H1 (cell line): ENCODE results near the gene ANXA4. TPM values are rescaled to one million over a fixed set of nuclear protein-coding genes. Genes with fewer than 3 reads are reported as not detected.

Experiments used
- CTCF ChIA-PET: fragments of 300-600 bp; sonication (Branson Sonifier 250); formaldehyde crosslinking; loops from one replicate; lab custom pipeline; 2021; ENCODE audit not compliant: partially characterized antibody; lab: Charles Lee
- POLR2A ChIA-PET: fragments of 300-600 bp; sonication (Branson Sonifier 250); formaldehyde crosslinking; loops from one replicate; lab custom pipeline; 2021; ENCODE audit warnings: inconsistent platforms; ENCODE audit not compliant: partially characterized antibody; lab: Charles Lee
- DNase-seq, 2 experiments: peaks; one replicate each; pipeline versions ENCODE4 v3.0.0 to v3.0.0-alpha.2; 2010 to 2022; ENCODE audit warnings: low spot score in 2 of 2, low read depth in 1 of 2, mixed read lengths in 1 of 2
- FAIRE-seq: peaks from 2 replicates; lab custom pipeline; 2011; peaks lifted over from hg19 to GRCh38; lab: Jason Lieb, UNC
- H2AFZ ChIP-seq: 2 replicates; pipeline ENCODE4 v1.8.1; 2012; ENCODE audit warnings: low read length, inconsistent platforms
- H2AK5ac ChIP-seq: 2 replicates; pipeline ENCODE4 v1.6.1; 2013; ENCODE audit warnings: low read depth, low read length
- H2BK120ac ChIP-seq: replicated peaks from 2 replicates; pipeline ENCODE3; 2013; ENCODE audit warnings: low read depth, low read length, inconsistent platforms
- H2BK12ac ChIP-seq: 2 replicates; pipeline ENCODE4 v1.6.1; 2013; ENCODE audit warnings: low read depth, low read length
- H2BK15ac ChIP-seq: 2 replicates; pipeline ENCODE4 v1.6.1; 2013; ENCODE audit warnings: low read length
- H2BK20ac ChIP-seq: 2 replicates; pipeline ENCODE4 v1.6.1; 2013; ENCODE audit warnings: low read length
- H2BK5ac ChIP-seq: 2 replicates; pipeline ENCODE4 v1.6.1; 2013; ENCODE audit warnings: low read depth, low read length
- H3K14ac ChIP-seq: 2 replicates; pipeline ENCODE4 v1.6.1; 2013; ENCODE audit warnings: inconsistent platforms; ENCODE audit not compliant: insufficient read length
- H3K18ac ChIP-seq: 2 replicates; pipeline ENCODE4 v1.6.1; 2013; ENCODE audit warnings: low read length; ENCODE audit errors: extremely low read depth
- H3K23ac ChIP-seq: 2 replicates; pipeline ENCODE4 v1.6.1; 2013; ENCODE audit warnings: inconsistent platforms; ENCODE audit not compliant: insufficient read length
- H3K23me2 ChIP-seq: 2 replicates; pipeline ENCODE4 v1.6.1; 2013; ENCODE audit warnings: low read depth, low read length
- H3K27ac ChIP-seq: 2 replicates; pipeline ENCODE4 v1.6.1; 2011; ENCODE audit warnings: low read depth, low read length, inconsistent platforms
- H3K27me3 ChIP-seq, 4 experiments: replicated peaks in 1 of 4; 1 replicate in 1 of 4; 2 replicates in 3 of 4; pipeline versions ENCODE4 v1.6.1 to v1.8.1; 2011 to 2013; ENCODE audit warnings: low read length in 3 of 4, mild to moderate bottlenecking in 3 of 4, inconsistent platforms in 2 of 4, mixed read lengths in 2 of 4, moderate library complexity in 1 of 4; ENCODE audit not compliant: control insufficient read depth in 3 of 4, insufficient read depth in 3 of 4; ENCODE audit errors: extremely low read depth in 1 of 4
- H3K36me3 ChIP-seq, 4 experiments: 2 replicates each; pipeline versions ENCODE4 v1.6.1 to v1.8.1; 2011 to 2013; ENCODE audit warnings: mild to moderate bottlenecking in 4 of 4, low read length in 3 of 4, moderate library complexity in 2 of 4, control low read depth in 1 of 4, inconsistent platforms in 1 of 4; ENCODE audit not compliant: insufficient read depth in 4 of 4, control insufficient read depth in 2 of 4
- H3K4ac ChIP-seq: replicated peaks from 2 replicates; pipeline ENCODE3; 2013; ENCODE audit warnings: low read length, low read depth, mixed read lengths, inconsistent platforms; ENCODE audit not compliant: insufficient read length
- H3K4me1 ChIP-seq, 4 experiments: replicated peaks in 1 of 4; 1 replicate in 1 of 4; 2 replicates in 3 of 4; pipeline versions ENCODE4 v1.6.1 to v1.8.1; 2011 to 2013; ENCODE audit warnings: low read length in 3 of 4, inconsistent platforms in 2 of 4, mixed read lengths in 1 of 4; ENCODE audit not compliant: insufficient read depth in 4 of 4, control insufficient read depth in 3 of 4
- H3K4me2 ChIP-seq, 2 experiments: 2 replicates each; pipeline versions ENCODE4 v1.6.1 to v1.8.1; 2011 to 2013; ENCODE audit warnings: low read depth in 2 of 2, low read length in 2 of 2, control low read depth in 1 of 2, inconsistent platforms in 1 of 2, mild to moderate bottlenecking in 1 of 2; ENCODE audit not compliant: insufficient read depth in 1 of 2
- H3K4me3 ChIP-seq, 4 experiments: fragments of 200-600, 300-600 bp in 1 of 4; sonication (generic), shearing (Covaris generic), sonication (Bioruptor Twin) in 1 of 4; 2 replicates each; pipeline versions ENCODE4 v1.5.1 to v1.8.1; 2011 to 2016; ENCODE audit warnings: low read length in 4 of 4, low read depth in 3 of 4, control low read depth in 2 of 4, inconsistent platforms in 2 of 4, mild to moderate bottlenecking in 2 of 4, mixed read lengths in 1 of 4, moderate library complexity in 1 of 4; ENCODE audit not compliant: insufficient read depth in 2 of 4; ENCODE audit errors: extremely low read depth in 1 of 4
- H3K56ac ChIP-seq: replicated peaks from 2 replicates; pipeline ENCODE3; 2013; ENCODE audit warnings: low read depth, mild to moderate bottlenecking, mixed read lengths, low read length, inconsistent platforms; ENCODE audit not compliant: insufficient read length
- H3K79me1 ChIP-seq: 2 replicates; pipeline ENCODE4 v1.6.1; 2013; ENCODE audit warnings: low read depth, low read length, control low read depth
- H3K79me2 ChIP-seq, 2 experiments: 2 replicates each; pipeline versions ENCODE4 v1.6.1 to v1.8.1; 2012 to 2013; ENCODE audit warnings: low read length in 2 of 2, mild to moderate bottlenecking in 2 of 2, inconsistent platforms in 1 of 2; ENCODE audit not compliant: insufficient read depth in 2 of 2, control insufficient read depth in 1 of 2
- H3K9ac ChIP-seq, 4 experiments: replicated peaks in 1 of 4; 1 replicate in 1 of 4; 2 replicates in 3 of 4; pipeline versions ENCODE4 v1.6.1 to v1.8.1; 2011 to 2013; ENCODE audit warnings: low read depth in 3 of 4, low read length in 3 of 4, control low read depth in 2 of 4, mild to moderate bottlenecking in 2 of 4, moderate library complexity in 2 of 4, inconsistent platforms in 1 of 4; ENCODE audit errors: extremely low read depth in 1 of 4
- H3K9me3 ChIP-seq, 2 experiments: 2 replicates each; pipeline versions ENCODE4 v1.6.1 to v1.8.1; 2012 to 2013; ENCODE audit warnings: mild to moderate bottlenecking in 2 of 2, moderate library complexity in 2 of 2, control low read depth in 1 of 2, inconsistent platforms in 1 of 2, low read depth in 1 of 2, low read length in 1 of 2, mixed read lengths in 1 of 2; ENCODE audit not compliant: insufficient read depth in 2 of 2
- H4K20me1 ChIP-seq, 2 experiments: replicated peaks in 1 of 2; 2 replicates each; pipeline versions ENCODE3 to v1.8.1; 2011 to 2013; ENCODE audit warnings: inconsistent platforms in 2 of 2, low read length in 2 of 2, mild to moderate bottlenecking in 1 of 2; ENCODE audit not compliant: insufficient read depth in 2 of 2, control insufficient read depth in 1 of 2
- H4K5ac ChIP-seq: 2 replicates; pipeline ENCODE4 v1.6.1; 2013; ENCODE audit warnings: low read length, low read depth, mixed read lengths, inconsistent platforms; ENCODE audit not compliant: insufficient read length
- H4K8ac ChIP-seq: 2 replicates; pipeline ENCODE4 v1.8.0; 2013; ENCODE audit warnings: mild to moderate bottlenecking, moderate library complexity, low read length, inconsistent platforms; ENCODE audit not compliant: insufficient read depth; ENCODE audit errors: extremely low read depth
- H4K91ac ChIP-seq: replicated peaks from 2 replicates; pipeline ENCODE3; 2013; ENCODE audit warnings: low read length, mixed read lengths, inconsistent platforms; ENCODE audit not compliant: insufficient read length
- ASH2L ChIP-seq: fragments of 200-600, 300-600 bp; sonication (generic); IDR thresholded peaks from one replicate; pipeline ENCODE4 v1.7.1; 2017; ENCODE audit warnings: low read length
- ATF3 ChIP-seq: IDR thresholded peaks from 2 replicates; pipeline ENCODE4 v1.6.1; 2011; ENCODE audit warnings: low read depth, mild to moderate bottlenecking, low read length; ENCODE audit not compliant: insufficient read depth
- CBX5 ChIP-seq: fragments of 300-800, 300-1000 bp; sonication (generic); IDR thresholded peaks from 2 replicates; pipeline ENCODE4 v1.7.1; 2016; ENCODE audit warnings: antibody characterized with exemption, low read length, low read depth
- CBX8 ChIP-seq: fragments of 300-800, 300-1000 bp; sonication (generic); IDR thresholded peaks from 2 replicates; pipeline ENCODE4 v1.7.1; 2016; ENCODE audit warnings: low read depth, low read length, borderline replicate concordance
- CHD2 ChIP-seq: IDR thresholded peaks from 2 replicates; pipeline ENCODE4 v1.6.1; 2012; ENCODE audit warnings: low read length, improper control_type of control experiment
- E2F6 ChIP-seq: IDR thresholded peaks from 2 replicates; pipeline ENCODE4 v1.6.1; 2012; ENCODE audit warnings: inconsistent platforms
- EGR1 ChIP-seq: IDR thresholded peaks from 2 replicates; pipeline ENCODE4 v1.6.1; 2011; ENCODE audit warnings: low read depth, low read length, borderline replicate concordance
- EZH2 ChIP-seq: fragments of 200-600 bp; sonication (generic); IDR thresholded peaks from 2 replicates; pipeline ENCODE4 v1.7.1; 2012; ENCODE audit warnings: low read depth, mild to moderate bottlenecking, moderate library complexity, low read length, inconsistent platforms; ENCODE audit not compliant: severe bottlenecking
- GTF2F1 ChIP-seq: IDR thresholded peaks from 2 replicates; pipeline ENCODE4 v1.6.1; 2012; ENCODE audit warnings: low read depth, low read length, improper control_type of control experiment, borderline replicate concordance
- HDAC2 ChIP-seq, 2 experiments: fragments of 300-600 bp in 1 of 2; sonication (generic) in 1 of 2; IDR thresholded peaks; 2 replicates each; pipeline ENCODE4 v1.6.1; 2011 to 2012; ENCODE audit warnings: low read depth in 2 of 2, low read length in 2 of 2, mild to moderate bottlenecking in 2 of 2, moderate library complexity in 2 of 2, borderline replicate concordance in 1 of 2, inconsistent platforms in 1 of 2
- RAD21 ChIP-seq, 2 experiments: IDR thresholded peaks in 1 of 2; conservative IDR thresholded peaks in 1 of 2; 2 replicates each; pipeline ENCODE4 v1.6.1; 2011; ENCODE audit warnings: low read depth in 2 of 2, low read length in 2 of 2, improper control_type of control experiment in 1 of 2, inconsistent platforms in 1 of 2, mild to moderate bottlenecking in 1 of 2, moderate library complexity in 1 of 2
- SIRT6 ChIP-seq: IDR thresholded peaks from one replicate; pipeline ENCODE4 v1.7.1; 2012; ENCODE audit warnings: low read length, inconsistent platforms
- WGBS, 2 experiments: shearing (Covaris generic) in 1 of 2; methylation state at CpG; one replicate each; pipeline versions ENCODE4 v1.1.6 to v1.1.7; 2013 to 2015; ENCODE audit warnings: low lambda C conversion rate in 2 of 2, mixed read lengths in 2 of 2, inconsistent platforms in 1 of 2, low coverage in 1 of 2, missing lambda C conversion rate in 1 of 2; ENCODE audit not compliant: insufficient replicate concordance in 2 of 2, insufficient coverage in 1 of 2, insufficient read length in 1 of 2; ENCODE audit errors: extremely low coverage in 1 of 2, missing lambda C conversion rate in 1 of 2; 5-methylcytosine and 5-hydroxymethylcytosine counted together
- polyA plus RNA-seq, 7 experiments: library from polyadenylated mRNA; depleted of rRNA in 3 of 7; stranded (reverse) in 5 of 7; unstranded in 2 of 7; fragments of >200 nt in 5 of 7; fragments of 200-250 nt in 2 of 7; gene quantifications; 1 replicate in 5 of 7; 2 replicates in 1 of 7; 4 replicates in 1 of 7; pipeline versions ENCODE4 v1.2.1 to v1.2.3, GENCODE V29; 2011 to 2013; ENCODE audit warnings: missing spikeins in 2 of 7, mixed read lengths in 2 of 7
- total RNA-seq: library from RNA; stranded (reverse); fragmentation: NEBNext Ultra II Directional; extraction: Animal tissue kit (Norgen Biotek cat#: 25700); gene quantifications from 2 replicates; pipeline ENCODE4 v1.2.1, GENCODE V29; 2021

Gene ANXA4
- total and polyA plus RNA-seq, 2 of the 8 experiments (the other 6 are each of a cell fraction or from before 2014, with no cell fraction given) = 9.4 to 17.6 TPM

GRCh38 chr2:69784228-69784627 lies 42.3 kb downstream of the ANXA4 start:
- H3K4ac ChIP-seq = no peak overlapping the region
- no peak overlapping the region for H3K27ac ChIP-seq
- H3K4me3 ChIP-seq = no peak overlapping the region
- ChIA-PET POLR2A (interaction anchor here (0.9 to 1.3 kb wide), 2 partner anchors 11 to 26 kb away, joined by 3 read pairs; no protein-coding TSS in a partner anchor), CTCF (interaction anchor here (1.1 to 2.3 kb wide), 2 partner anchors 8 to 60 kb away, joined by 5 to 7 read pairs; no protein-coding TSS in a partner anchor)
- no peaks in the 10 kb centered on the region for H3K79me1 ChIP-seq
- DNase-seq = no peak
- 88% methylated on average over 5 of the region's 5 CpGs; no CpG with 5 or more reads in 1 of the 2 experiments for WGBS, 2 experiments
- no peak overlapping the region for H3K9ac ChIP-seq
- H4K91ac ChIP-seq = no peak overlapping the region
- no peak overlapping the region for H2BK12ac ChIP-seq
- H3K36me3 ChIP-seq = no peaks in the 10 kb centered on the region
- H4K20me1 ChIP-seq = no peaks in the 10 kb centered on the region
- H2BK120ac ChIP-seq = no peak overlapping the region
- no peak overlapping the region for H2BK5ac ChIP-seq
- H3K23ac ChIP-seq = no peak overlapping the region
- H2BK15ac ChIP-seq = no peak overlapping the region
- H3K79me2 ChIP-seq = no peaks in the 10 kb centered on the region
- H3K18ac ChIP-seq = no peak overlapping the region
- H3K4me1 ChIP-seq = peaks cover 2 to 20% (median 4%) of the 10 kb centered on the region in 4 experiments; a peak in 6 of 7 replicates
- no peak overlapping the region for H2AFZ ChIP-seq
- H3K27me3 ChIP-seq = no peaks in the 10 kb centered on the region
- H3K14ac ChIP-seq = no peak overlapping the region
- H4K8ac ChIP-seq = no peak overlapping the region
- H2AK5ac ChIP-seq = no peak overlapping the region
- FAIRE-seq = no peak
- no peak overlapping the region for H3K4me2 ChIP-seq
- no peak overlapping the region for H2BK20ac ChIP-seq
- H3K56ac ChIP-seq = no peak overlapping the region
- no peaks in the 10 kb centered on the region; a peak in 1 of 4 replicates for H3K9me3 ChIP-seq
- no peaks in the 10 kb centered on the region for H3K23me2 ChIP-seq
- no peak overlapping the region for H4K5ac ChIP-seq
- TF ChIP-seq SIRT6 (no peak), CBX5 (no peak), ASH2L (no peak), ATF3 (no peak), E2F6 (no peak), HDAC2 (IDR thresholded peaks at IDR 0.05; ENCODE audit: borderline replicate concordance in 1 of 2, low read depth in 2 of 2, low read length in 2 of 2) (no peak), CBX8 (no peak), RAD21 (IDR thresholded peaks at IDR 0.05 in 1 of 2, conservative IDR thresholded peaks at IDR 0.05 in 1 of 2; ENCODE audit: low read depth in 2 of 2, low read length in 2 of 2) (no peak), EGR1 (no peak), GTF2F1 (no peak), EZH2 (no peak), CHD2 (no peak)
